HG03139 (cell line): Measurements from ENCODE around the gene WDR4.
"Not testable (repeated sequence)": the region's sequence is repeated elsewhere in the genome, so short reads cannot be mapped to it uniquely, and the experiment has no call there.

Source experiments
- ATAC-seq: cut with Tn5 transposase; IDR thresholded peaks from one replicate; pipeline ENCODE4 v1.9.1; 2021; ENCODE audit not compliant: unreplicated experiment

The WDR4 gene

DNA sequence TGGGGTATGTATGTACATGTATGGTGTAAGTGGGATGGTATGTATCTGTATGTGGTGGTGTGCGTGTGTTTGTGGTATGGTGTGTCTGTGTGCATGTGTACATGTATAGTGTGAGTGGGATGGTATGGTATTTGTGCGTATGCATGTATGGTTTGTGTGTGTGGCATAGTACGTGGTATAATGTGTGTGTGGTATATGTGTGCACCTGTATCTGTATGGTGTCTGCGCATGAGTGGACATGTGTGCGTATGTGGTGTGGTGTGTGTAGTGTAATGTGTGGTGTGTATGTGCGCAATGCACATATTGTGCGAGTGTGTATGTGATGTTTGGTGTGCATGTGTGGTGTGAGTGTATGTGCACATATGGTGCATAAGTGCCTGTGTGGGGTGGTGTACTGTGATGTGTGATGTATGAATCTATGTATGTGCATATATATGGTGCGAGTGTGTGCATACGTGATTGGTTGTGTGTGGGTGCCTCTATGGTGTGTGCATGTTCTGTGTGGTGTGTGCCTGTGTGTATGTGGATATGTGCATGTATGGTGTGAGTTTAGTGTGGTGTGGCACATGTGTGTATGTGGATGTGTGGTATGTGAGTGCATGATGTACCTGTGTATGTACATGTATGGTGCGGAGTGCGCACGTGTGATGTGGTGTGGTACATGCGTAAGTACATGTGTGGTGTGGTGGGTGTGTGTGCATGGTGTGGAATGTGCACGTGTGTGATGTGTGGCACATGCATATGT is 38.8 kb downstream of the WDR4 start:
- ATAC-seq, result no peak

DNA sequence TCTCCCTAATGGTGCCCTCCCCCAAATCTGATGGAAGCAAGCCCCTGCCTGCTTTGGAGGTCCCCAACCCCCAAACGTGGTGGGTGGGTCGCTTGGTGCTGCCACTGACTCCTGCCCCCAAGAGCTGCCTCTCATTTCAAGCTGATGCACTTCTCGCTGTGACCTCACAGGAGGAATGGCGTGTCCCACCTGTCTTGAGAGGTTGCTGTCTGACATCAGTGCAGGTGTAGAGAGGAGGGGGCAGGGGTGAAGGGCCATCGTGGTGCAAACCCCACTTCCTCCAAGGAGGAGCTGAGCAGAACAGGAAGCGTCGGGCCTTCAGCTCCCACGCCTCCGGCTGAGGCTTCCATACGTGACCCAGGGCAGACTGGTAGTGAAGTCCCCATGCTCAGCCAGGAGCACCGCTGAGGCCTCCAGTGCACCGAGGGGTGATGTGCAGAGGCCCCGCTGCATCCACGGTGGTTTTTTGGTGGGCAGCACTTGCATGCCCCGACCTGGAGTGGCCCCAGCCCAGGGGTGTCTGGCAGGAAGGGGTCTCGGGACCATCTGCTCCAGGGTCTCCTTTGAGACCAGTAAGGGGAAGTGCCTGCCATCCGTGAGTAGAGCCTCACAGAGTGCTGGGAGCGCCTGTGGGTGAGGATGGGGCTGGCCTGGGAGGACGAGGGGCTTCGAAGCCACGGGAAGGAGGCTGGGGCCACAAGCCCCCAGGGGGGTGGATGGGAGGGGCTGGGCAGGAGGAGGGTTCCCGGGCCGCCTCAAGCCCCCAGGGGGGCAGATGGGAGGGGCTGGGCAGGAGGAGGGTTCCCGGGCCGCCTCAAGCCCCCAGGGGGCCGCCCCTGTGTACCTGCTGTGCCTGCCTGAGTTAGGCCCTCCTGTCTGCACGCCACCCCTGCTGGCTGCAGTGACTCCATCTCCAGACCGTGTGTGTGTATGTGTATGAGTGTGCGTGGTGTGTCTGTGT is 39.8 kb downstream of the WDR4 start:
- no peak for ATAC-seq

DNA sequence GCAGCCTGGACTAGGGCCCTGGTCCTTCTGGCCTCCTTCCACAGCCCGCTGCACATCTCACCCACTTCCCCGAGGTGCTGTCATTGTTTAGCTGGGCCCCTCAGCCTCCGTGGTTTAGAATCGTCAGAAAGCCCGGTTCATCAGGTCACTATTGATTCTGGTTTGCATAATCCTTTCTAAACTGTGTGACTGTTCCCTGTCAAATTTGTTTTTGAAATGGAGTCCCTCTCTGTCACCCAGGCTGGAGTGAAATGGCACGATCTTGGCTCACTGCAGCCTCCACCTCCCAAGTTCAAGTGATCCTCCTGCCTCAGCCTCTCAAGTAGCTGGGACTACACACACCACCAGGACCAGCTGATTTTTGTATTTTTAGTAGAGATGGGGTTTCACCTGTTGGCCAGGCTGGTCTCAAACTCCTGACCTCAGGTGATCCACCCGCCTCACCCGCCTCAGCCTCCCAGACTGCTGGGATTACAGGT is 41.1 kb downstream of the WDR4 start:
- ATAC-seq, result not testable (repeated sequence)

DNA sequence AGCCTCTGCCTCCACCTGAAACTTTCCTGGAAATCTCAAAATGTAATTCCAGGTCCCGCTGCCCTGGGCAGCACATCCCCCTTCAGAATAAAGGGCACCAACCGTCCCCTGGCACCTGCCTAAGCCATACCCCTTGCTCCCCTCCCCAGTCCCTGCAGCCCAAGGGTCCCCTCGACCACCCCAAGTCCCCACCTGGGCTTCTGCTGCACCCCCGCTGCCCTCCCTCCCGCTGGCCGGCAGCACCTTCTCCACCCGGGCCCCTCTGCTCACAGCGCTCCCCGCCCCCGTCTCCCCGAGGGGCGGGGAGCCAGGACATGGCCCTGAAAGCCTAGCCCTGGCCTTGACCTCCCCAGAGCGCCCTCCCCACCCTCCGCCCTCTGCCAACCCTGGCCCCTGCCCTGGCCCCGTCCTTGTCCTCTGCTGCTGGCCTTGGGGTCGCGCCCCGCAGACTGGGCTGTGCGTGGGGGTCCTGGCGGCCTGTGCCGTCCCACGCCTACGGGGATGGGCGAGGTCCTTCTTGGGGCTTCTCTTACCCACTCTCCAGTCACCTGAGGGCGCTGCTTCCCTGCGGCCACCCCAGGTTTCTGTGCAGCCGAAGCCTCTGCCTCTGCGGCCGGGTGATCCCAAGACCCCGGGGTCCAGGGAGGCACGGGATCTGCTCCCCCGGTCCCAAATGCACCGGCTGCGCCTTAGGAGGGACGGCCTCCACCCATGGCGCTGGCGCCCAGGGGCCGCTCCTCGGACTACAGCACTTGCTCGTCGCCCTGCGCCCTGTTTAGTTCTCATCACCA is 41.7 kb downstream of the WDR4 start:
- ATAC-seq, result no peak

DNA sequence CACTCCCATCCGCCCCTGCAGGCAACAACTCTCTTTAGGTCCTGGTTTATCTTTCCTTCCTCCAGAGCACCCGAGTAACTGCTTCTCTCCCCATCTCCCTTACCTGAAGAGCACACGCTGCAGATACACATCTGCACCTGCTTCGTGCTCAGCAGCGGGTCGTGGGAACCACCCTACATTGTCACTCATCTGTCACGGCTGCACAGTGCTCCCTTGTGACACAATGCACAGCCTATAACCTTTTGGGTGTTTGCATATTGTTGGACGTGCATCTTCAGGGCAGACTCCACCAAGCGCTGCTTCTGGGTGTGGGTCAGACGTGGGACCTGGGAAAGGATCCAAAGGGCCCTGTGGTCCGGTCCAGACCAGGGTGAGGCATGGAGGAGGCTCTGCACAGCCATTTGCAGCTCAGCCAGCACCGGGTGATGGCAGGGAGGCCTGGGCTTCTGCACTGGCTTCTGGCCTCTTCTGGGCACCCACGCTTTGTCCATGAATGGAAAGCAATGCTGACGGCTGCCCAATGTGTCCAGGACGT is 42.5 kb downstream of the WDR4 start:
- no peak for ATAC-seq

DNA sequence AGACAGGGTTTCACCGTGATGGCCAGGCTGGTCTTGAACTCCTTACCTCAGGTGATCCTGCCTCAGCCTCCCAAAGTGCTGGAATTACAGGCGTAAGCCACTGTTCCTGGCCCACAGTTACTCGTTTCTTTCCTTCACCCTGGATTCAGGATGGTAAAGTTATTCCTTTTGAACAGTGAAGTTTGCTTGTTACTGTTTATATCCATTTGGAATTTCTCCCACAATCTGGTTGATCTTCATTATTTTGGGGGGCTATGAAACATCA is 43.0 kb downstream of the WDR4 start:
- no peak for ATAC-seq

DNA sequence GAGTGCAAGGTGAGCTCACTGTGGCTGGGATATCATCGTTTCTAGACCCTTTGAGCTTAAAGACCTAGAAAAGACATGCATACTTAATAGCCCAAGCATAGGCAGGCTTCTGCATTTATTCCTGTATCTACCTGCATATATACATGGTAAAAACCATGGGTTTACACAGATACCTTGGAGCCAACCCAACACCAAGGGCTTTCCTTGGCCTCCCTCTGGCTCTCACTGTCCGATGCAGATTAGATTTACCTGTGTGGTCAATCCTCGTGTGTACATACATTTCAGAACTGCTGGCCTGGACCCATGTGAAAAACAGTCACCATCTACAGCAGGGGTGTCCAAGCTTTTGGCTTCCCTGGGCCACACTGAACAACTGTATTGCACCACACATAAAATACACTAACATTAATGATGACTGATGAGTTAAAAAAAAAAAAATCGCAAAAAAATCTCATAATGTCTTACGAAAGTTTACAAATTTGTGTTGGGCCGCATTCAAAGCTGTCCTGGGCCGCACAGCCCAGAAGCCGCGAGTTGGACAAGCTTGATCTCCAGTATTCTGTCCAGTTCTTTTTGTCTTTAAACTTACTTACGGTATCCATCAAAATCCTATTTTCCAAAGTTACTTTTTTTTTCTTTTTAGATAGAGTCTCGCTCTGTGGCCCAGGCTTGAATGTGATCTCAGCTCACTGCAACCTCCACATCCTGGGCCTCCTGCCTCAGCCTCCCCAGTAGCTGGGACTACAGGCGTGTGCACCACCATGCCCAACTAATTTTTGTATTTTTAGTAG is 43.5 kb downstream of the WDR4 start:
- no peak for ATAC-seq

DNA sequence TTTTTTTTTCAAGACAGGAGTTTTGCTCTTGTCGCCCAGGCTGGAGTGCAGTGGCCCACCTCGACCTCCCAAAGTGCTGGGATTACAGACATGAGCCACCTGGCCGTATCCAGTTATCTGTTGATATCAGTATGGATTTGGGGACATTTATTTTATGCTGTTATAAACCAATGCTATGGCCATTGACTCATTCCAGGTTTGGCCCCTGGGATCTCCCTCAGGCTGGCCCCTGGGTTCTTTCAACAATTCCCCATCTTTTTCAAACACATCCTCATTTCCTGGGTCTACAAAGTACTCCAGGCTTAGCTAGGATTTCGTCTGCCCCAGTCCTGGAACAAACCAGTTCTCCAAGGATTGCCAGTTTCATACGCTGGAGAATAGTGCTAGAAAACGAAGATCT is 44.1 kb downstream of the WDR4 start:
- ATAC-seq, result no peak

DNA sequence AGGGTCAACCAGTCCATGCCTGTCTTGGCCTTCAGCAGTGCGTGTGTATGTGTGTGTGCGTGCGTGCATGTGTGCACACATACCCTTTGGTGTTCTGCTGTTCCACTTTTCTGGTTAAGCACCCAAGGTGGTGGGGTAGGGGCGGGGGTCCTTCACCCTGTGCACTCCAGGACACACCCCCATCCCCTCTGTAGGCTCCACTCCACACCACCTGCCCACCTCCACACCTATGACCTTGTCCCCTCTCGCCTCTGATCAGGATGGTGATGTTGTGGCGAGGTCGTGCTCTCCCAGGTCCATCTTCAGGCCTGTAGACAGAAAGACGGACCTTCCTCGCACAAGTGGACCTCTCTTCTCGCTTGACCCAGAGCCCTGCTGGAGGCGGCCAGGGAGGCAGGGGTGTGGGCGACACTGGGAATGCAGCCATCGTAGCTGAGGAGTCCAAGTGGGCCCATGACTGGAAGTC is 44.6 kb downstream of the WDR4 start:
- no peak for ATAC-seq

DNA sequence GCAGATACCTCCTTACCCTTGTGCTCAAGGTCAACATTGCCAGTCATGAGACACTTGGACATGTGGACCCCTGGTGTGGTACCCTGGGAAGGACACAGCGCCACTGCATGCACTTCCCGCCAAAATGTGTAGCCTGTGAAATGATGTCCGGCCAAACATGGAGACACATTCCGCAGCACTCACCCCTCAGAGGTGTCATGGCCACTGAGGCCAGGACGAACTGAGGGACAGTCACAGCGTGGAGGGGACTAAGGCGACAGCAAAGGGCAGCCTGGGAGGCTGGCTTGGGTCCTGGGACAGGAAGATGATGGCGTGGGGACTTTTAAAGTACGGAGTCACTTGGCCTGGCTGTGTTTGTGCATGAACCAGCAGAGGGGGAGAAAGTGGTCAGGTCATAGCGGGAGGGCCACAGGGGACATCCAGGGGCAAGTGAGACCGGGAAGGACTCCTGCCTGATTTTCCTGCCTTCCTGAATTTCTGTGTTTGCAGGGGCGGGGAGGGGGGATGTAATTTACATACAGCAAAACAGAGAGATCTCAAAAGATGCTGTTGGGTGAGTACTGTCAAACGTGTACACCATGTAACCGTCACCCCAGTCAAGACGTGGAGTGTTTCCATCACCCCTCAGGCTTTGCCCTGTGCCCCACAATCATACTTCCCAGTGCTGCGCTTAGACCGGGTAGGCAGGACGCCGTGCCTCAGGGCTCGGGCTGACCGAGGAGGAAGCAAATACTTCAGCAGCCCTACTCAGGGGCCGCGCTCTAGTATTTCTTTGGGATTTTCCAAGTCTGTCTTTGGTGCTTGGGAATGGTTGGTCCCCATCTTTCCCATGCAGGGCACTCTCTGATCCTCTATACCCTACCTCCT is 45.2 kb downstream of the WDR4 start:
- ATAC-seq, result no peak

DNA sequence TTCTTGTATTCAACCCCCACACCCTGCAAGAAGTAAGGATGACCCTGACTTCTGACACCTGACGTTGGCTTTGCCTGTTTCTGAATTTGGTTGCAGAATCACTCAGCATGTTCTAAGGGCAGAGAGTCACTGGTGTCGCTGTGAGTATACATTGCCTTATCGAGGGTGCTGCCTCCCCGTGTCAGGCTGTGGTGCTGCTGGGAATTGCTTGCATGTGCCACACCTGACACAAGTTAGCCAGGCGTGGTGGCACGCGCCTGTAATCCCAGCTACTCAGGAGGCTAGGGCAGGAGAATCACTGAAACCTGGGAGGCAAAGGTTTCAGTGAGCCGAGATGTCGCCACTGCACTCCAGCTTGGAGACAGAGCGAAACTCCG is 45.9 kb downstream of the WDR4 start:
- no peak for ATAC-seq

DNA sequence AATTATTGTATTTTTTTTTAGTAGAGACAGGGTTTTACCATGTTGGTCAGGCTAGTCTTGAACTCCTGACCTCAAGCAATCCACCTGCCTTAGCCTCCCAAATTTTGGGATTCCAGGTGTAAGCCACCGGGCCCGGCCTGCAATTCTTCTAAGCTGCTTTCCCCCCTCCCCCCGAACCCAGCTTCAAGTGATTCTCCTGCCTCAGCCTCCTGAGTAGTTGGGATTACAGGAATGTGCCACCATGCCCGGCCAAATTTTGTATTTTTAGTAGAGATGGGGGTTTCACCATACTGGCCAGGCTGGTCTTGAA is 47.1 kb downstream of the WDR4 start:
- not testable (repeated sequence) for ATAC-seq

DNA sequence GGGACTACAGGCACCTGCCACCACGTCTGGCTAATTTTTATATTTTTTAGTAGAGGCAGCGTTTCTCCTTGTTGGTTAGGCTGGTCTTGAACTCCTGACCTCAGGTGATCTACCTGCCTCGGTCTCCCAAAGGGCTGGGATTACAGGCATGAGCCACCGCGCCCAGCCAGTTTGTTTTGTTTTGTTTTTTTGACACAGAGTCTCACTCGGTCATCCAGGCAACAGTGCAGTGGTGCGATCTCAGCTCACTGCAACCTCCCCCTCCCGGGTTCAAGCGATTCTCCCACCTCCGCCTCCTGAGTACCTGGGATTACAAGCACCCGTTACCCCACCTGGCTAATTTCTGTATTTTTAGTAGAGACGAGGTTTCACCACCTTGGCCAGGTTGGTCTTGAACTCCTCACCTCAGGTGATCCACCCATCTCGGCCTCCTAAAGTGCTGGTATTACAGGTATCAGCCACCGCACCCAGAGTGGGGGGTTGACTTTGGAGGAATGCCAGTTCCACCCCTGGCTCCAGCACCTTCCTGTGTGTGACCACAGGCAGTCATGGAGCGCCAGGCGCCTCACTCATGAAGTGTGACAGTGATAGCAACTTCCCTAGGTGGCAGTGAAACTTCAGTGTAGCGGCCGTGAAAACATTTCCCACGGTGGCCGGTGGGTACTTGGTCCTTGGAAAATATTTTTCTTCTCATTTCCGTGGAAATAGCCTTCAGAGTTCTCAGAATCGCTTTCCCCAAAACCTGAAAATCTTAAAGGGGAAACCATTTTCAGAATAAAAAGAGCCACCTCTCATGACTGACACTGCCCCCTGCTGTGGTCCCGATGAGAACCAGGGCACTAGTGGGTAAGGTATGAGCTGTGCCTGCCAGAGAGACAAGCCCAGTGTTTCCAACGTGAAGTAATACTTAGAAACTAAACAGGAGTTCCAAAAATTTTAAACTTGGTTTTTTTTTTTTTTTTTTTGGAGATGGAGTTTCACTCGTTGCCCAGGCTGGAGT is 48.6 kb downstream of the WDR4 start:
- no peak for ATAC-seq

DNA sequence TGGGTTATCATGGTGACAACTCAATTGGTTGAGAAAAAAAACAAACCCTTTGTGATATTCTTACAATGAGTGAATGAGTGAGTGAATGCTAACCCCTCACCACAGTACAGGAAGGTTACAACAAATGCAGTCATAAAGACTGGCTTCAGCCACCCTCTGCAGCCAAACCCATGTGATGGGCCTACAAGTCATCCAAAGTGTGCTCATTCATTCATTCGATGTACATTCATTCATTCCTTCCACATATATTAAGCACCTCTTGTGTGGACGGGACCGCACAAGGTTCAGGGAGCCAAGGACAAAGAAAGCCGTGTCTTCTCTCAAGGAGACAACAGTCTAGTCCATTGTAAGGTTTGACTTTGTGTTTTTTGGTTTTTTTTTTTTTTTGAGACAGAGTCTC is 49.4 kb downstream of the WDR4 start:
- ATAC-seq, result no peak

DNA sequence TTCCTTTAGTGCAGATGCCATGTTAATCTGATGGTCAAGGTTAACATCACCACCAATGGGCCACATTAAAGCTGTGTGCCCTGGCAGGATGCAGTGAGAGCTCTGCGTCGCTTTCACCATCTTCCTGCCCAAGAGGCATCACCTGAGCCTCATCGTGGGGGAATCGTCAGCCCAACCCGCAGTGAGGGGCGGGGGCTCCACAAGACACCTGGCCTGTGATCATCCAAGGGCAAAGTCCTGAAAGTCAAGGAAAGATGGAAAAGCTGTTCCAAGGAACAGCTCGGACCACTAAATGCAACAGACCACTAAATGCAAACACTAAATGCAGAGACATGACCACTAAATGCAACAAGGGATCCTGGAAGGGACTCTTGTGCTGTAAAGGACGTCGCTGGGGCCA is 49.9 kb downstream of the WDR4 start:
- no peak for ATAC-seq

DNA sequence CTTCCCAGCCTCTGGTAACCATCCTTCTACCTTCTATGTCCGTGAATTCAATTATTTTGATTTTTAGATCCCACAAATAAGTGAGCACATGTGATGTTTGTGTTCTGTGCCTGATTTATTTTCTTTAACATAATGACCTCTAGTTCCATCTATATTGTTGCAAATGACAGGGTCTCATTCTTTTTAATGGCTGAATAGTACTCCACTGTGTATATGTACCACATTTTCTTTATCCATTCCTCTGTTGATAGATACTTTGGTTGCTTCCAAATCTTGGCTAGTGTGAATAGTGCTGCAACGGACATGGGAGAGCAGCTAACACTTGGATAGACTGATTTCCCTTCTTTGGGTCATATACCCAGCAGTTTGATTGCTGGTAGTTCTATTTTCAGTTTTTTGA is 51.8 kb downstream of the WDR4 start:
- no peak for ATAC-seq

DNA sequence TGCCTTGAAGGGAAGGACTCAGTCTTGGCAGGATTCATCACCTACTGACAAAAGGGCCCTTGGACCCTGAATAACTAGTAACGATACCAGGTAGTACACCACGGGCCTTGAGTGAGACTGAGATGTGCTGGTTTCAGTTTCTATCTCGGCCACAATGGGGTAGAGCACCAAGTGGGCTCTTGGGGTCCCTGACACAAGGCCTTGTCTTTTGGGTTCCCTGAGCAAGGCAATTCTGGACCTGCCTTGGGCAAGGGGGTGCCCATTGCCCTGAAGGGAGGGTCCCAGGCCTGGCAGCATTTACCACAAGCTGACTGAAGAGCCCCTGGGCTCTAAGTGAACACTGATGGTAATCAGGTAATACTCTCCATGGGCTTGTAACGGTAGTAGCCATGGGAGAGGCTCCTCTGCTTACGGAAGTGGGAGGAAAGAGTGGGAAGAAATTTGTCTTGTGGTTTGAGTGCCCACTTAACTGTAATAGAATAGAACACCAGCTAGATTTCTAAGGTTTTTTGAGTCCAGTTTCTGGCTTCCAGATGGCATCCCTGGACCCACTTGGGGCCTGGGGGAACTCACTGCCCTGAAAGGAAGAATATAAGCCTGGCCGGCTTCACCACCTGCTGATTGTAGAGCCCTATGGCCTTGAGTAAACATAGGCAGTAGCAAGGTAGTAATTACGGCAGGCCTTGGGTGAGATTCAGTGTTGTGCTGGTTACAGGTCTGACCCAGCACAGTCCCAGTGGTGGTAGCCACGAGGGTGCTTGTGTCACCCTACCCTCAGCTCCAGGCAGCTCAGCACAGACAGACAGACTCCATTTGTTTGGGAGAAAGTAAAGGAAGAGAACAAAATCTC is 58.5 kb downstream of the WDR4 start:
- no peak for ATAC-seq
